ENCODE data around the gene PARD3B.

The PARD3B gene

GRCh38 chr2:205187731-205188130, 642.5 kb downstream of the PARD3B start:
- no peak overlapping the region for H3K4me3 ChIP-seq (replicated peaks; ENCODE audit: low read depth, low read length)
- TF ChIP-seq CTCF (IDR thresholded peaks at IDR 0.05; ENCODE audit: low read length, missing control alignments): no peak
- DNase-seq (ENCODE audit: low read depth): peak; percentile 8

GRCh38 chr2:205188239-205189138, 643.2 kb downstream of the PARD3B start:
- TF ChIP-seq CTCF (IDR thresholded peaks at IDR 0.05; ENCODE audit: low read length, missing control alignments): no peak

GRCh38 chr2:205189301-205189700, 644.0 kb downstream of the PARD3B start:
- no peak overlapping the region for H3K4me3 ChIP-seq (replicated peaks; ENCODE audit: low read depth, low read length)
- peak; percentile 8 for DNase-seq (ENCODE audit: low read depth)
- TF ChIP-seq CTCF (IDR thresholded peaks at IDR 0.05; ENCODE audit: low read length, missing control alignments): no peak

More at GRCh38 chr2:205188239-205189138, 643.2 kb downstream of the PARD3B start:
- peak; percentile 96 for DNase-seq (ENCODE audit: low read depth)
- no peak overlapping the region for H3K4me3 ChIP-seq (replicated peaks; ENCODE audit: low read depth, low read length)

- H3K4me3 ChIP-seq (replicated peaks; ENCODE audit: low read depth, low read length): no peak overlapping the region
- TF ChIP-seq CTCF (IDR thresholded peaks at IDR 0.05; ENCODE audit: low read length, missing control alignments): no peak
- no peak for DNase-seq (ENCODE audit: low read depth)
Measured at GRCh38 chr2:205190528-205190927, 645.3 kb downstream of the PARD3B start.

GRCh38 chr2:205193125-205193835, 648.0 kb downstream of the PARD3B start:
- TF ChIP-seq CTCF (IDR thresholded peaks at IDR 0.05; ENCODE audit: low read length, missing control alignments): no peak
- no peak overlapping the region for H3K4me3 ChIP-seq (replicated peaks; ENCODE audit: low read depth, low read length)

GRCh38 chr2:205193836-205194228, 648.6 kb downstream of the PARD3B start:
- no peak for DNase-seq (ENCODE audit: low read depth)
- H3K4me3 ChIP-seq (replicated peaks; ENCODE audit: low read depth, low read length): no peak overlapping the region
- no peak for TF ChIP-seq CTCF (IDR thresholded peaks at IDR 0.05; ENCODE audit: low read length, missing control alignments)

More at GRCh38 chr2:205193125-205193835, 648.0 kb downstream of the PARD3B start:
- DNase-seq (ENCODE audit: low read depth): no peak

Measured in fibroblast of pulmonary artery (primary cell).